ENCODE results near the gene CCDC92.
A peak's percentile ranks its signal among the peaks of the same experiment; 100 is the strongest.

The CCDC92 gene

GRCh38 chr12:123972457-123973401 lies at the start of gene CCDC92, which contains the start of gene ZNF664:
Gene CCDC92, minus strand, starts transcription at chr12:123972831. Its CDS starts 28,526 bp downstream, at chr12:123944305.
Gene ZNF664, plus strand, starts transcription at chr12:123973215. Its CDS starts 38,930 bp downstream, at chr12:124012145.
- peak; percentile 91 to 93 for DNase-seq (ENCODE audit: low read depth in 2 of 2)

- no peak for DNase-seq (ENCODE audit: low read depth in 2 of 2)
Observed at GRCh38 chr12:124022161-124022560, 49.5 kb upstream of the CCDC92 start.

GRCh38 chr12:124021007-124021406 lies 48.4 kb upstream of the CCDC92 start:
- DNase-seq (ENCODE audit: low read depth in 2 of 2): no peak

- no peak for DNase-seq (ENCODE audit: low read depth in 2 of 2)
Observed at GRCh38 chr12:124020514-124020949, 47.9 kb upstream of the CCDC92 start.

- DNase-seq (ENCODE audit: low read depth in 2 of 2): no peak
Observed at GRCh38 chr12:124019115-124019514, 46.5 kb upstream of the CCDC92 start.

- DNase-seq (ENCODE audit: low read depth in 2 of 2): no peak
Observed at GRCh38 chr12:124018539-124018938, 45.9 kb upstream of the CCDC92 start.

GRCh38 chr12:124017064-124017463 lies 44.4 kb upstream of the CCDC92 start:
- DNase-seq (ENCODE audit: low read depth in 2 of 2): no peak

GRCh38 chr12:124015494-124016461 lies 43.1 kb upstream of the CCDC92 start:
- DNase-seq (ENCODE audit: low read depth in 2 of 2): no peak

- no peak for DNase-seq (ENCODE audit: low read depth in 2 of 2)
Observed at GRCh38 chr12:124013073-124013472, 40.4 kb upstream of the CCDC92 start.

GRCh38 chr12:124011435-124012115 lies 38.9 kb upstream of the CCDC92 start:
- no peak for DNase-seq (ENCODE audit: low read depth in 2 of 2)

- DNase-seq (ENCODE audit: low read depth in 2 of 2): no peak
Observed at GRCh38 chr12:124010687-124011086, 38.1 kb upstream of the CCDC92 start.

- DNase-seq (ENCODE audit: low read depth in 2 of 2): no peak
Observed at GRCh38 chr12:124009781-124010180, 37.1 kb upstream of the CCDC92 start.

- no peak for DNase-seq (ENCODE audit: low read depth in 2 of 2)
Observed at GRCh38 chr12:124008595-124008994, 36.0 kb upstream of the CCDC92 start.

- no peak for DNase-seq (ENCODE audit: low read depth in 2 of 2)
Observed at GRCh38 chr12:124007826-124008570, 35.4 kb upstream of the CCDC92 start.

- no peak for DNase-seq (ENCODE audit: low read depth in 2 of 2)
Observed at GRCh38 chr12:124006846-124007713, 34.4 kb upstream of the CCDC92 start.

- no peak for DNase-seq (ENCODE audit: low read depth in 2 of 2)
Observed at GRCh38 chr12:124006085-124006845, 33.6 kb upstream of the CCDC92 start.

GRCh38 chr12:124004233-124004875 lies 31.7 kb upstream of the CCDC92 start:
- DNase-seq (ENCODE audit: low read depth in 2 of 2): no peak

- DNase-seq (ENCODE audit: low read depth in 2 of 2): no peak
Observed at GRCh38 chr12:124002654-124003053, 30.0 kb upstream of the CCDC92 start.
